NT2/D1 (cell line): ENCODE measurements around the gene AASDH.

Experiments
- SUZ12 ChIP-seq: IDR thresholded peaks from 2 replicates; pipeline ENCODE4 v1.6.1; 2011; ENCODE audit not compliant: insufficient read length, insufficient read depth; ENCODE audit errors: extremely low read depth
- YY1 ChIP-seq: IDR thresholded peaks from 2 replicates; pipeline ENCODE4 v1.6.1; 2011; ENCODE audit not compliant: insufficient read length, insufficient read depth
- ZNF274 ChIP-seq: IDR thresholded peaks from 2 replicates; pipeline ENCODE4 v1.6.1; 2011; ENCODE audit warnings: mild to moderate bottlenecking, low read depth, low read length

DNA sequence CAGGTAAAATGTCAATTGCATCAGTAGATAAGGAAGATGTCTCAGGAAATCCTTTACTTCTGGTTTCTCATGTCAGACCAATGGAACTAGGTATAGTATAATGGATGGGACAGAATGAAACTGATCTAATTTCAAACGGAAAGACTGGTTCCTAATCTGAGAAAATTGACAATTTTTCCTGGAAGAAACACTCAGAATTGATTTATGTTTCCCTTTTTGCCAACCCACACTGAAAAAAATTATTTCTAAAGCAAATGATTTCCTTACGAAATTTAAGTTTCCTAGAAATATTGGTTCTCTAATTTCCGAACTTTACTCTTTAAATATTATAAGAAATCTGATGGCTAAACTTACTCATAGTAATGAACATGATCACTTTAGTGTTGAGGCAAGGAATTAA, 29.1 kb upstream of the AASDH start:
- TF ChIP-seq ZNF274, result no peak
- no peak for TF ChIP-seq YY1
- no peak for TF ChIP-seq SUZ12
